OCI-LY1 (cell line): Measurements from ENCODE around the gene ETV6.

ENCODE experiments used
- H2AFZ ChIP-seq: fragments of 200-600 bp; sonication (generic), shearing (Covaris generic); 2 replicates; pipeline ENCODE4 v1.6.0; 2014; ENCODE audit warnings: antibody characterized with exemption, mild to moderate bottlenecking, low read length
- H3F3A ChIP-seq: fragments of 200-600 bp; sonication (generic), shearing (Covaris generic); 2 replicates; pipeline ENCODE4 v1.6.0; 2014; ENCODE audit warnings: mild to moderate bottlenecking, antibody characterized with exemption, low read length, moderate library complexity; ENCODE audit not compliant: insufficient read depth
- H3K27ac ChIP-seq: fragments of 200-600 bp; sonication (generic); 2 replicates; pipeline ENCODE4 v1.5.1; 2014; ENCODE audit warnings: low read length, mixed run types, mild to moderate bottlenecking, low read depth; ENCODE audit not compliant: poor library complexity, severe bottlenecking
- H3K27me3 ChIP-seq: fragments of 200-600 bp; sonication (generic); 2 replicates; pipeline ENCODE4 v1.6.0; 2014; ENCODE audit warnings: antibody characterized with exemption, mild to moderate bottlenecking, low read length, moderate library complexity; ENCODE audit not compliant: insufficient read depth
- H3K36me3 ChIP-seq: fragments of 200-600 bp; sonication (generic); 2 replicates; pipeline ENCODE4 v1.6.1; 2014; ENCODE audit warnings: mild to moderate bottlenecking, antibody characterized with exemption, low read length, moderate library complexity, mixed read lengths; ENCODE audit not compliant: insufficient read depth
- H3K4me1 ChIP-seq: fragments of 200-600 bp; sonication (generic); 2 replicates; pipeline ENCODE4 v1.5.1; 2014; ENCODE audit warnings: mild to moderate bottlenecking, low read length, moderate library complexity; ENCODE audit not compliant: insufficient read depth, severe bottlenecking
- H3K4me2 ChIP-seq: fragments of 200-600 bp; sonication (generic), shearing (Covaris generic); 2 replicates; pipeline ENCODE4 v1.6.1; 2014; ENCODE audit warnings: low read length
- H3K4me3 ChIP-seq: fragments of 200-600 bp; sonication (generic); 2 replicates; pipeline ENCODE4 v1.5.1; 2014; ENCODE audit warnings: low read length, low read depth, mild to moderate bottlenecking, mixed read lengths; ENCODE audit not compliant: poor library complexity, severe bottlenecking
- H3K79me2 ChIP-seq: fragments of 200-600 bp; shearing (Covaris generic); 2 replicates; pipeline ENCODE4 v1.6.1; 2016; ENCODE audit warnings: mixed run types, low read length, mixed read lengths; ENCODE audit not compliant: insufficient read depth
- H3K9ac ChIP-seq: fragments of 200-600 bp; sonication (generic), shearing (Covaris generic); 2 replicates; pipeline ENCODE4 v1.6.1; 2014; ENCODE audit warnings: mild to moderate bottlenecking, low read length, mixed read lengths
- H3K9me2 ChIP-seq: fragments of 200-600 bp; sonication (generic), shearing (Covaris generic); 2 replicates; pipeline ENCODE4 v1.6.1; 2014; ENCODE audit warnings: low read depth, mild to moderate bottlenecking, low read length, mixed read lengths
- H3K9me3 ChIP-seq: fragments of 200-600 bp; shearing (Covaris generic); 2 replicates; pipeline ENCODE4 v1.6.1; 2014; ENCODE audit warnings: low read length, mixed read lengths
- H4K20me1 ChIP-seq: fragments of 200-600 bp; sonication (generic), shearing (Covaris generic); 2 replicates; pipeline ENCODE4 v1.6.0; 2016; ENCODE audit warnings: mild to moderate bottlenecking, low read length; ENCODE audit not compliant: insufficient read depth
- EZH2 ChIP-seq: fragments of 200-600 bp; sonication (generic), shearing (Covaris generic); IDR thresholded peaks from 2 replicates; pipeline ENCODE4 v1.8.0; 2017; ENCODE audit warnings: borderline replicate concordance, mixed run types, mild to moderate bottlenecking, antibody characterized with exemption, low read length, moderate library complexity, mixed read lengths
- TF ChIP-seq, protein P1 (sequence below): fragments of 200-600 bp; sonication (generic), shearing (Covaris generic); IDR thresholded peaks from 2 replicates; pipeline ENCODE4 v1.5.1; 2017; ENCODE audit warnings: mild to moderate bottlenecking, antibody characterized with exemption, low read length, moderate library complexity, mixed read lengths

Gene ETV6

DNA sequence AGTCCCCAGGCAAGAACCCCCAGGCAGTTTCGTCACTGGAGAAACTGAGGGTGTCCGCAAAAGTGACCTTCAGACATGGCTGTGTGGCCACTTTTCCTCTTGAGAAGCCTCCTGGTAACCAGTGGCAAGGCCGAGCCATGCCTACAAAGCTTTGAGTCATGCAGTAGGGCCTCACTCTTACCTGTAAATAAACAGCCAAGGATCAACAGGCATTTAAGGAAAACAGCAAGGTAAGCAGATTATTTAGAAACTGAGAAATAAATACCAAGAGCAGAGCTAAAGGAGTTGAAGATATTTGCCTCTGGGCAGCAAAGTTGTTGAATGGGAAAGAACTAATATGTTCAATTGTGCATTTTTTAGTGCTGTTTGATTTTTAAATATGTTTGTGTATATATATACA is 280.2 kb downstream of the ETV6 start:
- Histone ChIP-seq H3K9ac (no peak overlapping the region), H3K27ac (no peak overlapping the region), H3K4me1 (peaks cover 18% of the 10 kb centered on the region), H3K4me3 (no peak overlapping the region), H2AFZ (no peak overlapping the region), H3K4me2 (no peak overlapping the region), H3K9me3 (no peaks in the 10 kb centered on the region), H3F3A (no peaks in the 10 kb centered on the region), H3K27me3 (no peaks in the 10 kb centered on the region), H4K20me1 (no peaks in the 10 kb centered on the region), H3K36me3 (no peaks in the 10 kb centered on the region), H3K79me2 (no peaks in the 10 kb centered on the region), H3K9me2 (no peaks in the 10 kb centered on the region)
- TF ChIP-seq, protein P1, sequence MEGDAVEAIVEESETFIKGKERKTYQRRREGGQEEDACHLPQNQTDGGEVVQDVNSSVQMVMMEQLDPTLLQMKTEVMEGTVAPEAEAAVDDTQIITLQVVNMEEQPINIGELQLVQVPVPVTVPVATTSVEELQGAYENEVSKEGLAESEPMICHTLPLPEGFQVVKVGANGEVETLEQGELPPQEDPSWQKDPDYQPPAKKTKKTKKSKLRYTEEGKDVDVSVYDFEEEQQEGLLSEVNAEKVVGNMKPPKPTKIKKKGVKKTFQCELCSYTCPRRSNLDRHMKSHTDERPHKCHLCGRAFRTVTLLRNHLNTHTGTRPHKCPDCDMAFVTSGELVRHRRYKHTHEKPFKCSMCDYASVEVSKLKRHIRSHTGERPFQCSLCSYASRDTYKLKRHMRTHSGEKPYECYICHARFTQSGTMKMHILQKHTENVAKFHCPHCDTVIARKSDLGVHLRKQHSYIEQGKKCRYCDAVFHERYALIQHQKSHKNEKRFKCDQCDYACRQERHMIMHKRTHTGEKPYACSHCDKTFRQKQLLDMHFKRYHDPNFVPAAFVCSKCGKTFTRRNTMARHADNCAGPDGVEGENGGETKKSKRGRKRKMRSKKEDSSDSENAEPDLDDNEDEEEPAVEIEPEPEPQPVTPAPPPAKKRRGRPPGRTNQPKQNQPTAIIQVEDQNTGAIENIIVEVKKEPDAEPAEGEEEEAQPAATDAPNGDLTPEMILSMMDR: no peak
- no peak for TF ChIP-seq EZH2

DNA sequence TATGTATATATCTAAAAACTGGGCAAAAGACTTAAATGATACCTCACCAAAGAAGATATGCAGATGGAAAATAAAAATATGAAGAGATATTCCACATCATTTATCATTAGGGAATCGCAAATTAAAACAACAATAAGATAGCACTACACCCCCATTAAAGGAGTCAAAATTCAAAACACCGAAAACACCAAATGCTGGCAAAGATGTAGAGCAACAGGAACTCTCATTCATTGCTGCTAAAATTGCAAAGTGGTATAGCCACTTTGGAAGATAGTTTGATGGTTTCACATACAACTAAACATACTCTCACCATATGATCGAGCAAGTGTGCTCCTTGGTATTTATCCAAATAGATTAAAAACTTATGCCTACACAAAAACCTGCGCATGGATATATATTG is 289.7 kb downstream of the ETV6 start:
- H3K9me2 ChIP-seq: no peaks in the 10 kb centered on the region
- H3K4me3 ChIP-seq: no peak overlapping the region
- H3K9me3 ChIP-seq: no peaks in the 10 kb centered on the region
- H3K27me3 ChIP-seq: no peaks in the 10 kb centered on the region
- no peaks in the 10 kb centered on the region for H4K20me1 ChIP-seq
- no peaks in the 10 kb centered on the region for H3K36me3 ChIP-seq
- TF ChIP-seq EZH2: no peak
- TF ChIP-seq, protein P1: no peak
- no peak overlapping the region for H3K4me2 ChIP-seq
- no peak overlapping the region for H3K27ac ChIP-seq
- no peaks in the 10 kb centered on the region for H3K4me1 ChIP-seq
- H3F3A ChIP-seq: no peaks in the 10 kb centered on the region
- no peaks in the 10 kb centered on the region for H3K79me2 ChIP-seq
- no peak overlapping the region for H2AFZ ChIP-seq
- H3K9ac ChIP-seq: no peak overlapping the region

DNA sequence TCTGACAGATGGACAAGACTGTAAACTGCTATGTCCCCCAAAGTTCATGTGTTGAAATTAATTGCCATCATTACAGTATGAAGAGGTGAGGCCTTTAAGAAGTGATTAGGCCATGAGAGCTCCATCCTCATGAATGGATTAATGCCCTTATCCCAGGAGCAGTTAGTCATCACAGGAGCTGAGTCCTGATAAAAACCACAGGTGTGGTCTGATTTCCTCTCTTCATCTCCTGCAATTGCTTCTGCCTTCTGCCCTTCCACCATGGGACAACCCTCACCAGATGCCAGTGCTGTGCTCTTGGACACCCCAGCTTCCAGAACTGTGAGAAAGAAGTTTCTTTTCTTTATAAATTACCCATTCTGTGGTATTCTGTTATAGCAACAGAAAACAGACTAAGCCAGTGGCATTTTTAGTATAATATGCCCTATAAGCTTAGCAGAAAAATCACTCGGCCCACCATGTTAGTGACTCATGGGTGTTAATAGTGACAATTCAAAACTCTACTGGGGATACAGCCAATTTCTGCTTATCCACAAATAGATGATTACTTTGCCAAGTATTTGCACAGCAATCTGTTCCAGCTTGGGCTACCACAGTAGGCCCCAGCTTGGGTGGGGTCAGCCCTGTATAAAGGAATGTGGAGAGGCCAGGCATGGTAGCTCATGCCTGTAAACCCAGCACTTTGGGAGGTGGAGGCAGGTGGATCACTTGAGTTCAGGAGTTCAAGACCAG is 292.3 kb downstream of the ETV6 start:
- no peaks in the 10 kb centered on the region for H4K20me1 ChIP-seq
- H3K27ac ChIP-seq: no peak overlapping the region

More for the DNA sequence above, 292.3 kb downstream of the ETV6 start:
- H3F3A ChIP-seq: no peaks in the 10 kb centered on the region
- H3K4me3 ChIP-seq: no peak overlapping the region
- no peak overlapping the region for H3K9ac ChIP-seq
- H3K9me2 ChIP-seq: no peaks in the 10 kb centered on the region
- no peaks in the 10 kb centered on the region for H3K9me3 ChIP-seq
- H3K79me2 ChIP-seq: no peaks in the 10 kb centered on the region
- TF ChIP-seq, protein P1: no peak
- TF ChIP-seq EZH2: no peak
- H3K36me3 ChIP-seq: no peaks in the 10 kb centered on the region
- no peak overlapping the region for H2AFZ ChIP-seq
- no peaks in the 10 kb centered on the region for H3K27me3 ChIP-seq
- no peaks in the 10 kb centered on the region for H3K4me1 ChIP-seq
- no peak overlapping the region for H3K4me2 ChIP-seq
